Measurements from ENCODE around the gene JAKMIP2. TPM values are rescaled to one million over a fixed set of nuclear protein-coding genes. Genes with fewer than 3 reads are reported as not detected.

Gene JAKMIP2
- total RNA-seq, 1 experiment from 2014 or later = not detected

- no peak overlapping the region for H2AFZ ChIP-seq
- DNase-seq = no peak
- H3F3A ChIP-seq (ENCODE audit: insufficient read depth, low read depth) = no peaks in the 10 kb centered on the region
- H3K9me2 ChIP-seq (ENCODE audit: insufficient read depth) = no peaks in the 10 kb centered on the region
- CTCF ChIA-PET = no interaction called here
- no peaks in the 10 kb centered on the region for H3K9me3 ChIP-seq (ENCODE audit: insufficient read depth, low read depth)
- H3K36me3 ChIP-seq (ENCODE audit: low read depth) = no peaks in the 10 kb centered on the region
- POLR2A ChIA-PET (ENCODE audit: unreplicated experiment) = no interaction called here
- TF ChIP-seq EZH2 (IDR thresholded peaks at IDR 0.05; ENCODE audit: low read depth) = no peak
- TF ChIP-seq CTCF (conservative IDR thresholded peaks at IDR 0.05) = no peak
- no peak overlapping the region for H3K4me3 ChIP-seq
- H3K79me2 ChIP-seq (ENCODE audit: low read depth) = no peaks in the 10 kb centered on the region
- intact Hi-C loops (cut with micrococcal nuclease; ENCODE audit: unreplicated experiment) = no loop called here
- H3K27me3 ChIP-seq (ENCODE audit: insufficient read depth, low read depth) = no peaks in the 10 kb centered on the region
- no peak overlapping the region for H3K4me2 ChIP-seq
- H3K27ac ChIP-seq = no peak overlapping the region
- no peaks in the 10 kb centered on the region for H3K4me1 ChIP-seq (replicated peaks; ENCODE audit: insufficient read depth)
- no TSS peak for BruUV-seq (replicated peaks)
- no peaks in the 10 kb centered on the region for H4K20me1 ChIP-seq (ENCODE audit: insufficient read depth)
These were observed 149.4 kb downstream of the JAKMIP2 start for GRCh38 chr5:147633173-147633572.

DNA sequence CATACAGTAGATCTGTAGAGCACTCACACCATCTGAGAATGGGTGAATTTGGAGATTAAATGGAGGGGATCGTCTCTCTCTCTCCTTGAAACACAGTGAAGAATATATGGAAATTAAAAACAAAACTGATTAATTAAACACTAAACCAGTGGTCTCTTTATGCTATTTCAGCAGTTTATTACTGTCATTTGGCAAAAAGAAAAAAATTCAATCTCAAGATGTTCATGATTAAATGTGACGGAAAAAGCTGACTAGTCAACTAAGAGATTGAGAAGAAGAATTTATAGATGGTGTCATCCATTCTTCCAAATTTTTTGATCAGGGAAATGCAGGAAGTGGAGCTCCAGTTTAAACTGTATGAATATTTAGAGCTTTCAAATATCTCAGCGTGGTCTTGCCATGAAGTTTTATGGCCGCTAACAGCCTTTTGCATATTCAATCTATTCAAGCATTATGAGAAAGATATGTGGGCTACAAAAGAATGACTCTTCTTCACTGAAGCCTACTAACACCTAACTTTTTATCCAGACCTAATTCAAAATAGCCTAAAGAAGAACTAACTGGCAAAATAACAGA lies 151.0 kb downstream of the JAKMIP2 start:
- Histone ChIP-seq H2AFZ (no peak overlapping the region), H3K79me2 (ENCODE audit: low read depth) (no peaks in the 10 kb centered on the region), H3K9me2 (ENCODE audit: insufficient read depth) (no peaks in the 10 kb centered on the region), H3K27ac (no peak overlapping the region), H3K4me3 (no peak overlapping the region), H4K20me1 (ENCODE audit: insufficient read depth) (no peaks in the 10 kb centered on the region), H3F3A (ENCODE audit: insufficient read depth, low read depth) (no peaks in the 10 kb centered on the region), H3K9me3 (ENCODE audit: insufficient read depth, low read depth) (no peaks in the 10 kb centered on the region), H3K27me3 (ENCODE audit: insufficient read depth, low read depth) (no peaks in the 10 kb centered on the region), H3K4me2 (no peak overlapping the region), H3K4me1 (replicated peaks; ENCODE audit: insufficient read depth) (no peaks in the 10 kb centered on the region), H3K36me3 (ENCODE audit: low read depth) (no peaks in the 10 kb centered on the region)
- intact Hi-C loops (cut with micrococcal nuclease; ENCODE audit: unreplicated experiment) = no loop called here
- BruUV-seq (replicated peaks) = no TSS peak
- no peak for DNase-seq
- CTCF ChIA-PET = no interaction called here
- POLR2A ChIA-PET (ENCODE audit: unreplicated experiment) = no interaction called here
- TF ChIP-seq CTCF (conservative IDR thresholded peaks at IDR 0.05) = no peak
- TF ChIP-seq EZH2 (IDR thresholded peaks at IDR 0.05; ENCODE audit: low read depth) = no peak

- Histone ChIP-seq H3K4me3 (no peak overlapping the region), H3K36me3 (ENCODE audit: low read depth) (no peaks in the 10 kb centered on the region), H3F3A (ENCODE audit: insufficient read depth, low read depth) (no peaks in the 10 kb centered on the region), H3K27me3 (ENCODE audit: insufficient read depth, low read depth) (0 out of 2 replicates have a peak, but pooled peaks cover 5% of the 10 kb centered on the region), H4K20me1 (ENCODE audit: insufficient read depth) (no peaks in the 10 kb centered on the region), H3K4me2 (no peak overlapping the region), H3K79me2 (ENCODE audit: low read depth) (no peaks in the 10 kb centered on the region), H3K27ac (no peak overlapping the region), H3K9me2 (ENCODE audit: insufficient read depth) (no peaks in the 10 kb centered on the region), H3K9me3 (ENCODE audit: insufficient read depth, low read depth) (no peaks in the 10 kb centered on the region), H2AFZ (no peak overlapping the region), H3K4me1 (replicated peaks; ENCODE audit: insufficient read depth) (no peaks in the 10 kb centered on the region)
- ChIA-PET CTCF (no interaction called here), POLR2A (ENCODE audit: unreplicated experiment) (no interaction called here)
- TF ChIP-seq CTCF (conservative IDR thresholded peaks at IDR 0.05) (no peak), EZH2 (IDR thresholded peaks at IDR 0.05; ENCODE audit: low read depth) (no peak)
- intact Hi-C loops (cut with micrococcal nuclease; ENCODE audit: unreplicated experiment) = loop anchor here (2.0 kb wide), 1 partner anchor 306 kb away; no protein-coding TSS in a partner anchor
- no peak for DNase-seq
- no TSS peak for BruUV-seq (replicated peaks)
These were observed 153.3 kb downstream of the JAKMIP2 start for GRCh38 chr5:147629196-147629595.
